Breast epithelium (tissue), 3 donors: Measurements from ENCODE around the gene RBM19.

ENCODE experiments used
- POLR2A ChIP-seq: fragments of 450-650 bp; IDR thresholded peaks from one replicate; pipeline ENCODE4 v1.6.1; 2016; ENCODE audit warnings: antibody characterized with exemption, mild to moderate bottlenecking, moderate library complexity
- TF ChIP-seq, protein P1 (sequence below), 3 donors: fragments of 450-650 bp; IDR thresholded peaks; one replicate each; pipeline ENCODE4 v1.5.1; 2016 to 2017; ENCODE audit warnings: antibody characterized with exemption in 3 of 3, mild to moderate bottlenecking in 3 of 3, moderate library complexity in 3 of 3

DNA sequence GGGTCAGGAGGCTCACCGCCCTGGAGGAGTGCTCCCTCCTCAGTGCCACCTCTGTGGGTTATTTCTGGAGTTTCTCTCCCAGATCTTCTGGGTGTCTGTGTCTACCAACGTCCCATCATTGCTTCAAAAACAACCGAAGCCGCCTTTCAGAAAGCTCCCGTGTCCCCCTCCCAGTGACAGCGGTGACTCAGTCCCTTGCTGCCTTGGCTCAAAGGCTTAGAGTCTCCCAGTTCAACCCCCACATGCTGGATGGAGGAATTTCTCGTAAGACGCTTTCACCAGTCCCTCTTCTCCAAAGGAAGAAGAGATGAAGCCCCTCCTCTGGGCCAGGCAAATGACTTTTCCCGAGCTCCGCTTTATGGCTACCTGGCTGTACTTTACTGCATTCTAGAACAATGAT lies 146.6 kb downstream of the RBM19 start:
- TF ChIP-seq, protein P1, sequence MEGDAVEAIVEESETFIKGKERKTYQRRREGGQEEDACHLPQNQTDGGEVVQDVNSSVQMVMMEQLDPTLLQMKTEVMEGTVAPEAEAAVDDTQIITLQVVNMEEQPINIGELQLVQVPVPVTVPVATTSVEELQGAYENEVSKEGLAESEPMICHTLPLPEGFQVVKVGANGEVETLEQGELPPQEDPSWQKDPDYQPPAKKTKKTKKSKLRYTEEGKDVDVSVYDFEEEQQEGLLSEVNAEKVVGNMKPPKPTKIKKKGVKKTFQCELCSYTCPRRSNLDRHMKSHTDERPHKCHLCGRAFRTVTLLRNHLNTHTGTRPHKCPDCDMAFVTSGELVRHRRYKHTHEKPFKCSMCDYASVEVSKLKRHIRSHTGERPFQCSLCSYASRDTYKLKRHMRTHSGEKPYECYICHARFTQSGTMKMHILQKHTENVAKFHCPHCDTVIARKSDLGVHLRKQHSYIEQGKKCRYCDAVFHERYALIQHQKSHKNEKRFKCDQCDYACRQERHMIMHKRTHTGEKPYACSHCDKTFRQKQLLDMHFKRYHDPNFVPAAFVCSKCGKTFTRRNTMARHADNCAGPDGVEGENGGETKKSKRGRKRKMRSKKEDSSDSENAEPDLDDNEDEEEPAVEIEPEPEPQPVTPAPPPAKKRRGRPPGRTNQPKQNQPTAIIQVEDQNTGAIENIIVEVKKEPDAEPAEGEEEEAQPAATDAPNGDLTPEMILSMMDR (IDR thresholded peaks at IDR 0.05): no peak
- TF ChIP-seq POLR2A: no peak
